ENCODE measurements around the gene PPP2R2C.

DNA sequence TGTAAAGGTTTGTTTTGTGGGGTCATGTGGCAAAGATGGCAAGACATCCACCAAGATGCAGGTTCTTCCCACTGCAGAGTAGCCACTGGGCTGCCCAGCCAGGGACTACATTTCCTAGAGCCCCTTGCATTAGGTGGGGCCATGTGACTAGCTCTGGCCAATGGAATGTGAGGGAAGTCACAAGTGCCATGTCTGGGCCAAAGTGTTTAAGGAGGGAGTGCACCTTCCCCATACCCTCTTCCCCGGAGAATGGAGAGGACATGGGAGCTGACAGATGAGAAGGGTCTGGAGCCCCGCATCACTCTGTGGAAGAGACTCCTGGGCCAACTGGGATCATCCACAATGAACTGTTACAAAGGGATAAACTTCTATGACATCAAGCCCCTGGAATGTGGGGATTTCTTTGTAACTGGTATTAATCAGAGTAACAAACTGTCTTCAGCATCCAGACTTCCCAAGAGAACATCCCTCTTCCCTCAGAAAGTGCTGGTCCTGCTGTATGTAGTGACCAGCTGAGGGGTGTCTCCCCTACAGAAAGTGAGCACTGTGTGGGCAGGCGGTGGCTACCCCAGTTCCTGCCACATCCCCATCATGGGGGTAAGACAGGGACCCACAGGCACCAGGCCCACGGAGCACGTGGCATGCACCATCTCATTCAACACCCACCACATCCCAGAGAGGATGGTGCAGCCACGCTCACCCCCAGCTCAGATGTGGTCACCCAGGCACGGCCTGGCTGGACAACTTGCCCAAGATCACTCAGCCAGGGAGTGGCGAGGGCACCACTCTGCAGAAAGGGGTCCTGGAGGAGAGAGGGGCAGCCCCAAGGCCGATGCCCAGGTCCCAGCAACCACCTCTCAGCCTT, 10.9 kb downstream of the PPP2R2C start:
- TF ChIP-seq POLR2AphosphoS5 (IDR thresholded peaks at IDR 0.05; ENCODE audit: low read depth) (no peak), GABPA (IDR thresholded peaks at IDR 0.05; ENCODE audit: low read depth) (no peak), SPI1 (IDR thresholded peaks at IDR 0.05; ENCODE audit: borderline replicate concordance, low read depth) (no peak)
- TF ChIP-seq, protein P1, sequence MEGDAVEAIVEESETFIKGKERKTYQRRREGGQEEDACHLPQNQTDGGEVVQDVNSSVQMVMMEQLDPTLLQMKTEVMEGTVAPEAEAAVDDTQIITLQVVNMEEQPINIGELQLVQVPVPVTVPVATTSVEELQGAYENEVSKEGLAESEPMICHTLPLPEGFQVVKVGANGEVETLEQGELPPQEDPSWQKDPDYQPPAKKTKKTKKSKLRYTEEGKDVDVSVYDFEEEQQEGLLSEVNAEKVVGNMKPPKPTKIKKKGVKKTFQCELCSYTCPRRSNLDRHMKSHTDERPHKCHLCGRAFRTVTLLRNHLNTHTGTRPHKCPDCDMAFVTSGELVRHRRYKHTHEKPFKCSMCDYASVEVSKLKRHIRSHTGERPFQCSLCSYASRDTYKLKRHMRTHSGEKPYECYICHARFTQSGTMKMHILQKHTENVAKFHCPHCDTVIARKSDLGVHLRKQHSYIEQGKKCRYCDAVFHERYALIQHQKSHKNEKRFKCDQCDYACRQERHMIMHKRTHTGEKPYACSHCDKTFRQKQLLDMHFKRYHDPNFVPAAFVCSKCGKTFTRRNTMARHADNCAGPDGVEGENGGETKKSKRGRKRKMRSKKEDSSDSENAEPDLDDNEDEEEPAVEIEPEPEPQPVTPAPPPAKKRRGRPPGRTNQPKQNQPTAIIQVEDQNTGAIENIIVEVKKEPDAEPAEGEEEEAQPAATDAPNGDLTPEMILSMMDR (IDR thresholded peaks at IDR 0.05; ENCODE audit: insufficient read depth, low read length) = no peak
- TF ChIP-seq, protein P2, sequence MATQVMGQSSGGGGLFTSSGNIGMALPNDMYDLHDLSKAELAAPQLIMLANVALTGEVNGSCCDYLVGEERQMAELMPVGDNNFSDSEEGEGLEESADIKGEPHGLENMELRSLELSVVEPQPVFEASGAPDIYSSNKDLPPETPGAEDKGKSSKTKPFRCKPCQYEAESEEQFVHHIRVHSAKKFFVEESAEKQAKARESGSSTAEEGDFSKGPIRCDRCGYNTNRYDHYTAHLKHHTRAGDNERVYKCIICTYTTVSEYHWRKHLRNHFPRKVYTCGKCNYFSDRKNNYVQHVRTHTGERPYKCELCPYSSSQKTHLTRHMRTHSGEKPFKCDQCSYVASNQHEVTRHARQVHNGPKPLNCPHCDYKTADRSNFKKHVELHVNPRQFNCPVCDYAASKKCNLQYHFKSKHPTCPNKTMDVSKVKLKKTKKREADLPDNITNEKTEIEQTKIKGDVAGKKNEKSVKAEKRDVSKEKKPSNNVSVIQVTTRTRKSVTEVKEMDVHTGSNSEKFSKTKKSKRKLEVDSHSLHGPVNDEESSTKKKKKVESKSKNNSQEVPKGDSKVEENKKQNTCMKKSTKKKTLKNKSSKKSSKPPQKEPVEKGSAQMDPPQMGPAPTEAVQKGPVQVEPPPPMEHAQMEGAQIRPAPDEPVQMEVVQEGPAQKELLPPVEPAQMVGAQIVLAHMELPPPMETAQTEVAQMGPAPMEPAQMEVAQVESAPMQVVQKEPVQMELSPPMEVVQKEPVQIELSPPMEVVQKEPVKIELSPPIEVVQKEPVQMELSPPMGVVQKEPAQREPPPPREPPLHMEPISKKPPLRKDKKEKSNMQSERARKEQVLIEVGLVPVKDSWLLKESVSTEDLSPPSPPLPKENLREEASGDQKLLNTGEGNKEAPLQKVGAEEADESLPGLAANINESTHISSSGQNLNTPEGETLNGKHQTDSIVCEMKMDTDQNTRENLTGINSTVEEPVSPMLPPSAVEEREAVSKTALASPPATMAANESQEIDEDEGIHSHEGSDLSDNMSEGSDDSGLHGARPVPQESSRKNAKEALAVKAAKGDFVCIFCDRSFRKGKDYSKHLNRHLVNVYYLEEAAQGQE (IDR thresholded peaks at IDR 0.05; ENCODE audit: insufficient replicate concordance, low read depth) = no peak

All from HL-60 (cell line).